B cell (primary cell): ENCODE results near the gene CCNK.

Experiments used
- EZH2 ChIP-seq: IDR thresholded peaks from 2 replicates; pipeline ENCODE4 v1.6.1; 2012; ENCODE audit warnings: borderline replicate concordance, low read depth, mild to moderate bottlenecking, moderate library complexity, low read length; ENCODE audit not compliant: insufficient read depth, poor library complexity, severe bottlenecking
- TF ChIP-seq, protein P1 (sequence below): fragments of 200-600 bp; IDR thresholded peaks from one replicate; pipeline ENCODE4 v1.8.0; 2022; ENCODE audit warnings: antibody characterized with exemption, mild to moderate bottlenecking

DNA sequence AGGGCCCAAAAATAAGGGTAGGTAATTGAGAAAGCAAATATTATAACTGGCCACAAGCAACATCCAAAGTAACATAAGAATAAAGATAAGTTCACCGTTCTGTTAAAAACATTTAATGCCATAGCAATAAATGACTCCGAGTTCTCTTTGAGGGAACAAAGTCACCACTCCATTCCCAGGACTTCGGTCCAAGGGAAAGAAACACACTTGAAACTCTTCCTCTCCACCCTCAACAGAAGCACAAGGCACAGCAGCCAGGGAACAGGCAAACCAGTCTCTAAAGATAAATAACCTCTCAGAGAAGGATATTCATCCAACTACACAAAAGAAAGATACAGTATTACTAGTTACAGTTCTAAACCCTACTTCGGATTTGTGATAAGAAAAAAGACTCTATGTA lies 3.1 kb upstream of the CCNK start:
- TF ChIP-seq, protein P1, sequence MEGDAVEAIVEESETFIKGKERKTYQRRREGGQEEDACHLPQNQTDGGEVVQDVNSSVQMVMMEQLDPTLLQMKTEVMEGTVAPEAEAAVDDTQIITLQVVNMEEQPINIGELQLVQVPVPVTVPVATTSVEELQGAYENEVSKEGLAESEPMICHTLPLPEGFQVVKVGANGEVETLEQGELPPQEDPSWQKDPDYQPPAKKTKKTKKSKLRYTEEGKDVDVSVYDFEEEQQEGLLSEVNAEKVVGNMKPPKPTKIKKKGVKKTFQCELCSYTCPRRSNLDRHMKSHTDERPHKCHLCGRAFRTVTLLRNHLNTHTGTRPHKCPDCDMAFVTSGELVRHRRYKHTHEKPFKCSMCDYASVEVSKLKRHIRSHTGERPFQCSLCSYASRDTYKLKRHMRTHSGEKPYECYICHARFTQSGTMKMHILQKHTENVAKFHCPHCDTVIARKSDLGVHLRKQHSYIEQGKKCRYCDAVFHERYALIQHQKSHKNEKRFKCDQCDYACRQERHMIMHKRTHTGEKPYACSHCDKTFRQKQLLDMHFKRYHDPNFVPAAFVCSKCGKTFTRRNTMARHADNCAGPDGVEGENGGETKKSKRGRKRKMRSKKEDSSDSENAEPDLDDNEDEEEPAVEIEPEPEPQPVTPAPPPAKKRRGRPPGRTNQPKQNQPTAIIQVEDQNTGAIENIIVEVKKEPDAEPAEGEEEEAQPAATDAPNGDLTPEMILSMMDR, result no peak
- no peak for TF ChIP-seq EZH2
